Measurements from ENCODE around the gene UBE4A. TPM values are rescaled to one million over a fixed set of nuclear protein-coding genes. Genes with fewer than 3 reads are reported as not detected.

Gene UBE4A
- total and polyA plus RNA-seq, 9 of the 15 experiments (the other 6 are each of a cell fraction or from before 2014, with no cell fraction given) = 13.5 to 45.2 (median 26.8) TPM

DNA sequence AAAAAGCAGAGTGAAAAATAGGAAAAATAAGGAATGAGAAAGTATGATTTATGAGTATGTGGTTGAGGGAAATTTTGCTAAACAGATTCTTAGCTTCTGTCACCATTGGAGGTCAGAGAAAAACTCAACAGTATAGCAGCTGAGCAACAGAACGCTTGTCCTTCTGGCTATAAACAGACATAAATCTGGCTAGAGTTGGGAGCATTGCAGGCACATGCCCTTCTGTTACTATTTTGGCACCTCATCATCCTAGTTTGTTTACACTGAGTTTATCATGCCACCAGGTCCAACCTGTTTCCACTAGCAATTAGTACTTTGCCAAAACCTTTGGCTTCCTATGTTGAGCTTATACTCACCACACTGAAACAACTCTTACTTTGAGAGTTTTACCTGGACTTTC lies 6.9 kb downstream of the UBE4A start:
- in situ Hi-C loops (cut with MboI) = no loop called here
- POLR2A ChIA-PET = no interaction called here

DNA sequence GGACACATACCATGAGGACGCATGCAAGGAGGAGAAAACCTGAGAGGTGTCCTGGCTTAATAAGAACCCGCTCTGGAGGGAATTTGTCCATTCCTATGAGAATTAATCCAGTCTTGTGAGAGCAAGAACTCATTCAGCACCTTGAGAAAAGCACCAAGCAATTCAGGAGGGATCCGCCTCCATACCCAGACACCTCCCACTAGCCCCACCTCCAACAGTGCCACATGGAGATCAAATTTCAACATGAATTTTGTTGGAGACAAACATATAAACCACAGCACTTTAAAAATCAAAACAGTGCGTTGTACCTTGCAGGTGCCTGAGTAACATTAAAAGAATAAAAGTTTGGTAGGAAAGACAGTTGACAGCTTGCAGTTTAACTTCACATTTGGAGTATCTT lies 11.4 kb downstream of the UBE4A start:
- no peak for FAIRE-seq
- WGBS (ENCODE audit: insufficient coverage, low coverage, missing lambda C conversion rate) = 75% methylated on average over 4 of the region's 4 CpGs
- POLR2A ChIA-PET = interaction anchor here (1.1 kb wide), 1 partner anchor 10 kb away, joined by 5 read pairs; no protein-coding TSS in a partner anchor
- TF ChIP-seq ZNF134 (CRISPR knock-in tag; conservative IDR thresholded peaks at IDR 0.05) = no peak
- no peak for TF ChIP-seq CCNT2 (IDR thresholded peaks at IDR 0.05; ENCODE audit: borderline replicate concordance, extremely low read depth, insufficient read length, low read depth, low read length)
- TF ChIP-seq NFE2L1 (tag; IDR thresholded peaks at IDR 0.05; ENCODE audit: borderline replicate concordance, low read depth) = no peak
- no peak for TF ChIP-seq IFI16 (CRISPR knock-in tag; IDR thresholded peaks at IDR 0.05)
- TF ChIP-seq NRF1 (conservative IDR thresholded peaks at IDR 0.05 in 1 of 2, IDR thresholded peaks at IDR 0.05 in 1 of 2) = no peak
- no peak for TF ChIP-seq SRSF3 (IDR thresholded peaks at IDR 0.05; ENCODE audit: insufficient read depth, low read length)
- TF ChIP-seq, protein P1, sequence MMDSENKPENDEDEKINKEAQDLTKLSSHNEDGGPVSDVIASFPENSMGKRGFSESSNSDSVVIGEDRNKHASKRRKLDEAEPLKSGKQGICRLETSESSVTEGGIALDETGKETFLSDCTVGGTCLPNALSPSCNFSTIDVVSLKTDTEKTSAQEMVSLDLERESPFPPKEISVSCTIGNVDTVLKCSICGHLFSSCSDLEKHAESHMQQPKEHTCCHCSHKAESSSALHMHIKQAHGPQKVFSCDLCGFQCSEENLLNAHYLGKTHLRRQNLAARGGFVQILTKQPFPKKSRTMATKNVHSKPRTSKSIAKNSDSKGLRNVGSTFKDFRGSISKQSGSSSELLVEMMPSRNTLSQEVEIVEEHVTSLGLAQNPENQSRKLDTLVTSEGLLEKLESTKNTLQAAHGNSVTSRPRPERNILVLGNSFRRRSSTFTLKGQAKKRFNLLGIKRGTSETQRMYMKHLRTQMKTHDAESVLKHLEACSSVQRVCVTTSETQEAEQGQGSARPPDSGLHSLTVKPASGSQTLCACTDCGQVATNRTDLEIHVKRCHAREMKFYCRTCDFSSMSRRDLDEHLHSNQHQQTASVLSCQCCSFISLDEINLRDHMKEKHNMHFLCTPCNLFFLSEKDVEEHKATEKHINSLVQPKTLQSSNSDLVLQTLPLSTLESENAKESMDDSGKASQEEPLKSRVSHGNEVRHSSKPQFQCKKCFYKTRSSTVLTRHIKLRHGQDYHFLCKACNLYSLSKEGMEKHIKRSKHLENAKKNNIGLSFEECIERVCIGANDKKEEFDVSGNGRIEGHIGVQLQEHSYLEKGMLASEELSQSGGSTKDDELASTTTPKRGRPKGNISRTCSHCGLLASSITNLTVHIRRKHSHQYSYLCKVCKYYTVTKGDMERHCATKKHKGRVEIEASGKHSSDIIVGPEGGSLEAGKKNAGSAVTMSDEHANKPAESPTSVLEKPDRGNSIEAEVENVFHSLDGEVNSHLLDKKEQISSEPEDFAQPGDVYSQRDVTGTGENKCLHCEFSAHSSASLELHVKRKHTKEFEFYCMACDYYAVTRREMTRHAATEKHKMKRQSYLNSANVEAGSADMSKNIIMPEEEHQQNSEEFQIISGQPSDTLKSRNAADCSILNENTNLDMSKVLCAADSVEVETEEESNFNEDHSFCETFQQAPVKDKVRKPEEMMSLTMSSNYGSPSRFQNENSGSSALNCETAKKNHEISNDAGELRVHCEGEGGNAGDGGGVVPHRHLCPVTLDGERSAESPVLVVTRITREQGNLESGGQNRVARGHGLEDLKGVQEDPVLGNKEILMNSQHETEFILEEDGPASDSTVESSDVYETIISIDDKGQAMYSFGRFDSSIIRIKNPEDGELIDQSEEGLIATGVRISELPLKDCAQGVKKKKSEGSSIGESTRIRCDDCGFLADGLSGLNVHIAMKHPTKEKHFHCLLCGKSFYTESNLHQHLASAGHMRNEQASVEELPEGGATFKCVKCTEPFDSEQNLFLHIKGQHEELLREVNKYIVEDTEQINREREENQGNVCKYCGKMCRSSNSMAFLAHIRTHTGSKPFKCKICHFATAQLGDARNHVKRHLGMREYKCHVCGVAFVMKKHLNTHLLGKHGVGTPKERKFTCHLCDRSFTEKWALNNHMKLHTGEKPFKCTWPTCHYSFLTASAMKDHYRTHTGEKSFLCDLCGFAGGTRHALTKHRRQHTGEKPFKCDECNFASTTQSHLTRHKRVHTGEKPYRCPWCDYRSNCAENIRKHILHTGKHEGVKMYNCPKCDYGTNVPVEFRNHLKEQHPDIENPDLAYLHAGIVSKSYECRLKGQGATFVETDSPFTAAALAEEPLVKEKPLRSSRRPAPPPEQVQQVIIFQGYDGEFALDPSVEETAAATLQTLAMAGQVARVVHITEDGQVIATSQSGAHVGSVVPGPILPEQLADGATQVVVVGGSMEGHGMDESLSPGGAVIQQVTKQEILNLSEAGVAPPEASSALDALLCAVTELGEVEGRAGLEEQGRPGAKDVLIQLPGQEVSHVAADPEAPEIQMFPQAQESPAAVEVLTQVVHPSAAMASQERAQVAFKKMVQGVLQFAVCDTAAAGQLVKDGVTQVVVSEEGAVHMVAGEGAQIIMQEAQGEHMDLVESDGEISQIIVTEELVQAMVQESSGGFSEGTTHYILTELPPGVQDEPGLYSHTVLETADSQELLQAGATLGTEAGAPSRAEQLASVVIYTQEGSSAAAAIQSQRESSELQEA (IDR thresholded peaks at IDR 0.05; ENCODE audit: low read depth) = no peak

More for the DNA sequence above, 6.9 kb downstream of the UBE4A start:
- TF ChIP-seq KAT7 (CRISPR knock-in tag; IDR thresholded peaks at IDR 0.05; ENCODE audit: borderline replicate concordance) (no peak), MAFK (IDR thresholded peaks at IDR 0.05; ENCODE audit: low read length) (no peak), ZBTB17 (CRISPR knock-in tag; IDR thresholded peaks at IDR 0.05) (no peak)
- intact Hi-C loops (cut with micrococcal nuclease) = no loop called here
- H3K79me2 ChIP-seq (ENCODE audit: control insufficient read depth, insufficient read depth, low read length) = peaks cover 19% of the 10 kb centered on the region; the same call in 2 of the 3 replicates
- no peaks in the 10 kb centered on the region for H4K20me1 ChIP-seq (replicated peaks; ENCODE audit: control insufficient read depth, insufficient read depth, low read length)
- ATAC-seq = no peak
- no peak overlapping the region for H3K4me3 ChIP-seq
- H3K27ac ChIP-seq (ENCODE audit: extremely low read depth, low read depth, low read length) = no peak overlapping the region
- no TSS peak for BruUV-seq (replicated peaks)
- FAIRE-seq = peak; percentile 46
- H3K27me3 ChIP-seq (ENCODE audit: control insufficient read depth in 2 of 2, insufficient read depth in 2 of 2, low read length in 2 of 2) = no peaks in the 10 kb centered on the region
- WGBS (ENCODE audit: insufficient coverage, low coverage, missing lambda C conversion rate) = 89% methylated on average over 1 of the region's 1 CpG
- H3K9ac ChIP-seq (ENCODE audit: insufficient read depth in 1 of 2, low read depth in 2 of 2, low read length in 2 of 2) = no peak overlapping the region
- peaks cover 67% of the 10 kb centered on the region for H3K36me3 ChIP-seq (ENCODE audit: control insufficient read depth, insufficient read depth, low read length)
- no peaks in the 10 kb centered on the region for H3K9me1 ChIP-seq (ENCODE audit: control insufficient read depth, insufficient read depth, low read length)
- no peak overlapping the region for H2AFZ ChIP-seq (ENCODE audit: low read depth, low read length)
- CTCF ChIA-PET (ENCODE audit: low intra/inter-chr PET ratio) = no interaction called here
- H3K9me3 ChIP-seq (replicated peaks; ENCODE audit: control insufficient read depth, insufficient read depth, low read depth, low read length) = no peaks in the 10 kb centered on the region
- no peaks in the 10 kb centered on the region for H3K4me1 ChIP-seq (replicated peaks in 1 of 2; ENCODE audit: control insufficient read depth in 2 of 2, insufficient read depth in 2 of 2, low read length in 2 of 2)
- H3K4me2 ChIP-seq (ENCODE audit: insufficient read depth, low read length) = no peak overlapping the region
- no peak for DNase-seq (ENCODE audit: extremely low read depth in 1 of 4, low spot score in 3 of 4)

More for the DNA sequence above, 11.4 kb downstream of the UBE4A start:
- no peaks in the 10 kb centered on the region for H4K20me1 ChIP-seq (replicated peaks; ENCODE audit: control insufficient read depth, insufficient read depth, low read length)
- peak in 2 of 4 experiments; percentile 13 to 26 for DNase-seq (ENCODE audit: extremely low read depth in 1 of 4, low spot score in 3 of 4)
- in situ Hi-C loops (cut with MboI) = no loop called here
- H3K36me3 ChIP-seq (ENCODE audit: control insufficient read depth, insufficient read depth, low read length) = peaks cover 76% of the 10 kb centered on the region
- H3K4me3 ChIP-seq = no peak overlapping the region
- CTCF ChIA-PET (ENCODE audit: low intra/inter-chr PET ratio) = no interaction called here
- ATAC-seq = peak; percentile 84
- BruUV-seq (replicated peaks) = no TSS peak
- no peak overlapping the region for H3K27ac ChIP-seq (ENCODE audit: extremely low read depth, low read depth, low read length)
- intact Hi-C loops (cut with micrococcal nuclease) = no loop called here
- no peaks in the 10 kb centered on the region for H3K9me1 ChIP-seq (ENCODE audit: control insufficient read depth, insufficient read depth, low read length)
- H2AFZ ChIP-seq (ENCODE audit: low read depth, low read length) = no peak overlapping the region
- no peak overlapping the region for H3K4me2 ChIP-seq (ENCODE audit: insufficient read depth, low read length)
- no peaks in the 10 kb centered on the region for H3K27me3 ChIP-seq (ENCODE audit: control insufficient read depth in 2 of 2, insufficient read depth in 2 of 2, low read length in 2 of 2)
- no peaks in the 10 kb centered on the region for H3K9me3 ChIP-seq (replicated peaks; ENCODE audit: control insufficient read depth, insufficient read depth, low read depth, low read length)
- no peaks in the 10 kb centered on the region for H3K79me2 ChIP-seq (ENCODE audit: control insufficient read depth, insufficient read depth, low read length)
- H3K4me1 ChIP-seq (replicated peaks in 1 of 2; ENCODE audit: control insufficient read depth in 2 of 2, insufficient read depth in 2 of 2, low read length in 2 of 2) = peaks cover 0 to 6% of the 10 kb centered on the region in 2 experiments; a peak in 2 of 5 replicates
- no peak overlapping the region for H3K9ac ChIP-seq (ENCODE audit: insufficient read depth in 1 of 2, low read depth in 2 of 2, low read length in 2 of 2)

Measured in K562 (cell line).